GM19452 (cell line): ENCODE results near the gene ATP5PO.

ENCODE experiments used
- ATAC-seq: cut with Tn5 transposase; IDR thresholded peaks from one replicate; pipeline ENCODE4 v1.9.1; 2021; ENCODE audit not compliant: unreplicated experiment

Gene ATP5PO

GRCh38 chr21:33901412-33902288 lies 14.0 kb downstream of the ATP5PO start:
- no peak for ATAC-seq

- no peak for ATAC-seq
Measured at GRCh38 chr21:33899199-33899598, 16.4 kb downstream of the ATP5PO start.

- no peak for ATAC-seq
Measured at GRCh38 chr21:33898586-33898985, 17.0 kb downstream of the ATP5PO start.

GRCh38 chr21:33897739-33898138 lies 17.9 kb downstream of the ATP5PO start:
- ATAC-seq, result no peak

GRCh38 chr21:33897098-33897497 lies 18.5 kb downstream of the ATP5PO start:
- ATAC-seq, result no peak

GRCh38 chr21:33896691-33897090 lies 18.9 kb downstream of the ATP5PO start:
- no peak for ATAC-seq

GRCh38 chr21:33895356-33895755 lies 20.2 kb downstream of the ATP5PO start:
- ATAC-seq, result no peak

GRCh38 chr21:33894736-33895288 lies 20.8 kb downstream of the ATP5PO start:
- no peak for ATAC-seq

- no peak for ATAC-seq
Measured at GRCh38 chr21:33893917-33894316, 21.7 kb downstream of the ATP5PO start.

GRCh38 chr21:33892853-33893252 lies 22.8 kb downstream of the ATP5PO start:
- no peak for ATAC-seq

GRCh38 chr21:33890187-33890586 lies 25.4 kb downstream of the ATP5PO start:
- ATAC-seq, result no peak

GRCh38 chr21:33886321-33886720 lies 29.3 kb downstream of the ATP5PO start:
- no peak for ATAC-seq

- no peak for ATAC-seq
Measured at GRCh38 chr21:33885172-33885514, 30.5 kb downstream of the ATP5PO start.

GRCh38 chr21:33884376-33885171 lies 31.0 kb downstream of the ATP5PO start:
- ATAC-seq, result no peak

- ATAC-seq, result no peak
Measured at GRCh38 chr21:33883118-33883517, 32.5 kb downstream of the ATP5PO start.

GRCh38 chr21:33881689-33882440 lies 33.7 kb downstream of the ATP5PO start:
- ATAC-seq, result no peak

- ATAC-seq, result no peak
Measured at GRCh38 chr21:33880626-33881025, 35.0 kb downstream of the ATP5PO start.

GRCh38 chr21:33878824-33879223 lies 36.8 kb downstream of the ATP5PO start:
- no peak for ATAC-seq

- ATAC-seq, result no peak
Measured at GRCh38 chr21:33875026-33875695, 40.4 kb downstream of the ATP5PO start.

GRCh38 chr21:33874161-33874560 lies 41.4 kb downstream of the ATP5PO start:
- no peak for ATAC-seq
